A549 (cell line): ENCODE results near the gene DPP10. TPM values are rescaled to one million over a fixed set of nuclear protein-coding genes. Genes with fewer than 3 reads are reported as not detected.

Experiments
- ATAC-seq, 2 experiments: fragments of 200-7000 bp in 1 of 2; fragments of >200 bp in 1 of 2; cut with Nextera tagmentation in 1 of 2; cut with Tn5 transposase in 1 of 2; 3 replicates each; pipeline versions ENCODE4 v1.8.0 to v1.9.1; 2018 to 2020; ENCODE audit warnings: mild to moderate bottlenecking in 1 of 2, moderate library complexity in 1 of 2
- CTCF ChIA-PET: fragments of 300-600 bp; sonication (Branson Sonifier 250); formaldehyde crosslinking; extraction: SDS; loops from one replicate; lab custom pipeline; 2021; ENCODE audit warnings: antibody characterized with exemption, inconsistent platforms; lab: Yijun Ruan, JAX
- POLR2A ChIA-PET: fragments of 350-600 bp; formaldehyde crosslinking; extraction: SDS; loops from one replicate; lab custom pipeline; 2021; ENCODE audit warnings: antibody characterized with exemption, inconsistent platforms; lab: Yijun Ruan, JAX
- DNase-seq, 2 experiments: peaks; one replicate each; pipeline versions ENCODE4 v3.0.0 to v3.0.0-alpha.2; 2011 to 2016; ENCODE audit warnings: low read depth in 1 of 2, low spot score in 1 of 2
- FAIRE-seq: peaks from 2 replicates; lab custom pipeline; 2011; peaks lifted over from hg19 to GRCh38; lab: Jason Lieb, UNC
- H3K27ac ChIP-seq, 2 experiments: fragments of >200 bp; sonication (Bioruptor Twin); formaldehyde crosslinking; 3 replicates each; pipeline ENCODE4 v1.5.1; 2016 to 2017
- H3K4me1 ChIP-seq: fragments of >200 bp; sonication (Bioruptor Twin); formaldehyde crosslinking; 3 replicates; pipeline ENCODE4 v1.6.1; 2016
- H3K4me2 ChIP-seq: fragments of >200 bp; sonication (Bioruptor Twin); formaldehyde crosslinking; 3 replicates; pipeline ENCODE4 v1.6.1; 2016
- H3K4me3 ChIP-seq: fragments of >200 bp; sonication (Bioruptor Twin); formaldehyde crosslinking; 3 replicates; pipeline ENCODE4 v1.5.1; 2016
- H3K9me3 ChIP-seq: fragments of >200 bp; sonication (Bioruptor Twin); formaldehyde crosslinking; 3 replicates; pipeline ENCODE4 v1.6.1; 2016
- ATOH8 ChIP-seq: fragments of 250-450 bp; sonication (Bioruptor Pico); IDR thresholded peaks from 2 replicates; pipeline ENCODE4 v1.5.0; 2020; ENCODE audit warnings: low read depth, mild to moderate bottlenecking, moderate library complexity
- BCL3 ChIP-seq: fragments of >200 bp; sonication (Bioruptor Twin); formaldehyde crosslinking; IDR thresholded peaks from 3 replicates; pipeline ENCODE4 v1.6.1; 2016
- BHLHE40 ChIP-seq: IDR thresholded peaks from 2 replicates; pipeline ENCODE4 v1.6.1; 2012; ENCODE audit warnings: low read depth, low read length, inconsistent platforms
- CHD2 ChIP-seq: fragments of 150-350 bp; IDR thresholded peaks from 2 replicates; pipeline ENCODE4 v1.6.1; 2014; ENCODE audit warnings: low read length; ENCODE audit not compliant: partially characterized antibody
- E2F6 ChIP-seq: IDR thresholded peaks from 2 replicates; pipeline ENCODE4 v1.6.1; 2012; ENCODE audit warnings: low read depth, borderline replicate concordance
- EHMT2 ChIP-seq: fragments of 200-600 bp; sonication (generic); IDR thresholded peaks from 2 replicates; pipeline ENCODE4 v1.6.1; 2016; ENCODE audit warnings: antibody characterized with exemption, low read depth, mild to moderate bottlenecking, moderate library complexity
- ELK1 ChIP-seq: fragments of 150-350 bp; IDR thresholded peaks from 2 replicates; pipeline ENCODE4 v1.6.1; 2014; ENCODE audit warnings: low read depth, mild to moderate bottlenecking, low read length
- EP300 ChIP-seq, 2 experiments: fragments of >200 bp; sonication (Bioruptor Twin); formaldehyde crosslinking; IDR thresholded peaks; 2 replicates in 1 of 2; 3 replicates in 1 of 2; pipeline ENCODE4 v1.6.1; 2016 to 2017
- ESRRA ChIP-seq: fragments of 150-350 bp; IDR thresholded peaks from 2 replicates; pipeline ENCODE4 v1.6.1; 2014; ENCODE audit warnings: mild to moderate bottlenecking, low read length, borderline replicate concordance
- FOSB ChIP-seq: fragments of 250-450 bp; sonication (Bioruptor Pico); IDR thresholded peaks from 2 replicates; pipeline ENCODE4 v1.5.0; 2020; ENCODE audit warnings: mild to moderate bottlenecking, moderate library complexity
- FOSL2 ChIP-seq, 2 experiments: fragments of 450-650 bp in 1 of 2; fragments of >200 bp in 1 of 2; sonication (Bioruptor Twin) in 1 of 2; formaldehyde crosslinking; IDR thresholded peaks; 2 replicates each; pipeline versions ENCODE4 v1.5.0 to v1.6.1; 2016 to 2020; ENCODE audit warnings: mild to moderate bottlenecking in 1 of 2, moderate library complexity in 1 of 2
- GATA3 ChIP-seq: IDR thresholded peaks from 2 replicates; pipeline ENCODE4 v1.6.1; 2012; ENCODE audit warnings: borderline replicate concordance
- HEYL ChIP-seq: fragments of 250-450 bp; sonication (Bioruptor Pico); IDR thresholded peaks from 2 replicates; pipeline ENCODE4 v1.8.0; 2021; ENCODE audit warnings: mild to moderate bottlenecking, moderate library complexity
- HOXB13 ChIP-seq: fragments of 250-450 bp; sonication (Bioruptor Pico); IDR thresholded peaks from 2 replicates; pipeline ENCODE4 v1.5.0; 2020; ENCODE audit warnings: low read depth, mild to moderate bottlenecking, moderate library complexity
- HOXB5 ChIP-seq: fragments of 250-450 bp; sonication (Bioruptor Pico); IDR thresholded peaks from 2 replicates; pipeline ENCODE4 v1.5.0; 2020; ENCODE audit warnings: mild to moderate bottlenecking, moderate library complexity
- MAFK ChIP-seq: fragments of 450-650 bp; IDR thresholded peaks from 2 replicates; pipeline ENCODE4 v1.6.1; 2014; ENCODE audit not compliant: partially characterized antibody
- MAX ChIP-seq: IDR thresholded peaks from 2 replicates; pipeline ENCODE4 v1.6.1; 2012
- MAZ ChIP-seq: fragments of 150-350 bp; IDR thresholded peaks from 2 replicates; pipeline ENCODE4 v1.6.1; 2014; ENCODE audit warnings: antibody characterized with exemption, low read depth, low read length, borderline replicate concordance
- MYC ChIP-seq: IDR thresholded peaks from 2 replicates; pipeline ENCODE4 v1.6.1; 2012; ENCODE audit warnings: mild to moderate bottlenecking, inconsistent platforms, low read length, improper control_type of control experiment, borderline replicate concordance
- NPAS2 ChIP-seq: fragments of 250-450 bp; sonication (Bioruptor Pico); IDR thresholded peaks from 2 replicates; pipeline ENCODE4 v1.8.0; 2022; ENCODE audit warnings: mild to moderate bottlenecking, moderate library complexity, borderline replicate concordance
- NR3C1 ChIP-seq: fragments of >200 bp; sonication (Bioruptor Twin); formaldehyde crosslinking; IDR thresholded peaks from 3 replicates; pipeline ENCODE4 v1.6.1; 2017
- POLR2A ChIP-seq: IDR thresholded peaks from 2 replicates; pipeline ENCODE4 v1.6.1; 2012; ENCODE audit warnings: mild to moderate bottlenecking, low read length
- RAD21 ChIP-seq, 2 experiments: fragments of >200 bp in 1 of 2; sonication (Bioruptor Twin) in 1 of 2; formaldehyde crosslinking in 1 of 2; IDR thresholded peaks in 1 of 2; conservative IDR thresholded peaks in 1 of 2; 2 replicates in 1 of 2; 3 replicates in 1 of 2; pipeline ENCODE4 v1.6.1; 2012 to 2018; ENCODE audit warnings: inconsistent platforms in 1 of 2
- RARB ChIP-seq: fragments of 250-450 bp; sonication (Bioruptor Pico); IDR thresholded peaks from 2 replicates; pipeline ENCODE4 v1.8.0; 2021; ENCODE audit warnings: mild to moderate bottlenecking, moderate library complexity
- RCOR1 ChIP-seq: fragments of 150-350 bp; IDR thresholded peaks from 2 replicates; pipeline ENCODE4 v1.6.1; 2014; ENCODE audit warnings: antibody characterized with exemption, low read length, low read depth
- REST ChIP-seq: fragments of 200-600 bp; sonication (generic); IDR thresholded peaks from 2 replicates; pipeline ENCODE4 v1.6.1; 2016; ENCODE audit warnings: antibody characterized with exemption, mild to moderate bottlenecking, moderate library complexity
- RFX5 ChIP-seq: fragments of 450-650 bp; IDR thresholded peaks from 2 replicates; pipeline ENCODE4 v1.7.1; 2014; ENCODE audit warnings: antibody characterized with exemption, mild to moderate bottlenecking, moderate library complexity
- RNF2 ChIP-seq: fragments of 200-600 bp; sonication (generic); IDR thresholded peaks from 2 replicates; pipeline ENCODE4 v1.6.1; 2016; ENCODE audit warnings: low read depth, mild to moderate bottlenecking, antibody characterized with exemption, moderate library complexity, borderline replicate concordance
- ZC3H11A ChIP-seq: fragments of 450-650 bp; IDR thresholded peaks from 2 replicates; pipeline ENCODE4 v1.6.1; 2014; ENCODE audit warnings: antibody characterized with exemption, mild to moderate bottlenecking
- ZFP36 ChIP-seq: fragments of 450-650 bp; IDR thresholded peaks from 2 replicates; pipeline ENCODE4 v1.6.1; 2014; ENCODE audit warnings: borderline replicate concordance; ENCODE audit not compliant: partially characterized antibody
- ZNF302 ChIP-seq: fragments of 250-450 bp; sonication (Bioruptor Pico); IDR thresholded peaks from 2 replicates; pipeline ENCODE4 v1.9.0; 2021; ENCODE audit warnings: inconsistent platforms, mild to moderate bottlenecking, moderate library complexity
- WGBS: methylation state at CpG from one replicate; pipeline ENCODE4 v1.1.6; 2017; ENCODE audit errors: missing lambda C conversion rate; 5-methylcytosine and 5-hydroxymethylcytosine counted together
- polyA plus RNA-seq, 4 experiments: library from polyadenylated mRNA; depleted of rRNA in 3 of 4; stranded (reverse); fragments of >200 nt; fragmentation: RNase III in 1 of 4; extraction: RNeasy Plus Mini Kit Qiagen cat#74134 plus additional on column Dnase treatment in 1 of 4; gene quantifications; 2 replicates in 3 of 4; 3 replicates in 1 of 4; pipeline ENCODE4 v1.2.3, GENCODE V29; 2011 to 2017

DPP10 gene
- polyA plus RNA-seq, 2 of the 4 experiments (the other 2 are of a cell fraction), result not detected

- peaks cover 8% of the 10 kb centered on the region; the same call in 1 of the 3 replicates for H3K4me1 ChIP-seq
- H3K27ac ChIP-seq, result no peak overlapping the region
- no peak for DNase-seq
- ATAC-seq, result peak in 1 of 2 experiments; percentile 50; a peak in 3 of 6 replicates
- POLR2A ChIA-PET, result no interaction called here
- 14% methylated on average over 4 of the region's 4 CpGs for WGBS
- CTCF ChIA-PET, result interaction anchor here (1.5 kb wide), 1 partner anchor 23 kb away, joined by 3 read pairs; no protein-coding TSS in a partner anchor
- no peaks in the 10 kb centered on the region for H3K9me3 ChIP-seq
- no peak overlapping the region for H3K4me2 ChIP-seq
- H3K4me3 ChIP-seq, result no peak overlapping the region
- no peak for FAIRE-seq
- TF ChIP-seq CHD2, result no peak
- TF ChIP-seq HOXB5 (CRISPR knock-in tag), result no peak
- no peak for TF ChIP-seq REST
- no peak for TF ChIP-seq ATOH8 (CRISPR knock-in tag)
- no peak for TF ChIP-seq RCOR1
- TF ChIP-seq MAFK, result no peak
- no peak for TF ChIP-seq ZNF302 (CRISPR knock-in tag)
- TF ChIP-seq EP300 (IDR thresholded peaks at IDR 0.05), result no peak
- TF ChIP-seq POLR2A, result no peak
- TF ChIP-seq NPAS2 (CRISPR knock-in tag), result no peak
- no peak for TF ChIP-seq ZC3H11A
- no peak for TF ChIP-seq HEYL (CRISPR knock-in tag)
- TF ChIP-seq RFX5, result no peak
- no peak for TF ChIP-seq ESRRA
- TF ChIP-seq NR3C1, result no peak
- no peak for TF ChIP-seq MAX
- no peak for TF ChIP-seq RAD21 (conservative IDR thresholded peaks at IDR 0.05 in 1 of 2, IDR thresholded peaks at IDR 0.05 in 1 of 2)
- TF ChIP-seq GATA3, result no peak
- TF ChIP-seq ZFP36, result no peak
- TF ChIP-seq HOXB13 (CRISPR knock-in tag), result no peak
Observed at GRCh38 chr2:114752425-114752824, 310.0 kb downstream of the DPP10 start.

GRCh38 chr2:114753145-114753544 is 310.7 kb downstream of the DPP10 start:
- ATAC-seq, result no peak
- CTCF ChIA-PET, result interaction anchor here (1.2 to 1.5 kb wide), 2 partner anchors 12 to 23 kb away, joined by 3 read pairs; no protein-coding TSS in a partner anchor
- H3K9me3 ChIP-seq, result no peaks in the 10 kb centered on the region
- no peak overlapping the region for H3K27ac ChIP-seq
- 34% methylated on average over 2 of the region's 2 CpGs for WGBS
- H3K4me2 ChIP-seq, result no peak overlapping the region
- H3K4me3 ChIP-seq, result no peak overlapping the region
- TF ChIP-seq ELK1, result no peak
- TF ChIP-seq NR3C1, result no peak
- no peak for TF ChIP-seq BCL3
- TF ChIP-seq ESRRA, result no peak
- TF ChIP-seq MAZ, result no peak
- TF ChIP-seq MYC, result no peak
- no peak for TF ChIP-seq FOSL2 (IDR thresholded peaks at IDR 0.05)
- TF ChIP-seq FOSL2 (CRISPR knock-in tag; IDR thresholded peaks at IDR 0.05), result no peak
- no peak for TF ChIP-seq BHLHE40
- TF ChIP-seq GATA3, result no peak
- no peak for TF ChIP-seq RNF2
- no peak for TF ChIP-seq EHMT2
- TF ChIP-seq RARB, result no peak
- no peak for TF ChIP-seq FOSB (CRISPR knock-in tag)
- TF ChIP-seq ZC3H11A, result no peak
- TF ChIP-seq E2F6, result no peak
- DNase-seq, result no peak
- FAIRE-seq, result no peak
- POLR2A ChIA-PET, result no interaction called here
- peaks cover 8% of the 10 kb centered on the region; the same call in 1 of the 3 replicates for H3K4me1 ChIP-seq
